ENCODE data around the gene KSR1.

GRCh38 chr17:27499451-27500265 is 43.4 kb downstream of the KSR1 start:
- TF ChIP-seq CTCF (IDR thresholded peaks at IDR 0.05) (no peak), POLR2A (IDR thresholded peaks at IDR 0.05) (no peak)
